Measurements from ENCODE around the gene CHTF8.
A peak's percentile ranks its signal among the peaks of the same experiment; 100 is the strongest.

CHTF8 gene

DNA sequence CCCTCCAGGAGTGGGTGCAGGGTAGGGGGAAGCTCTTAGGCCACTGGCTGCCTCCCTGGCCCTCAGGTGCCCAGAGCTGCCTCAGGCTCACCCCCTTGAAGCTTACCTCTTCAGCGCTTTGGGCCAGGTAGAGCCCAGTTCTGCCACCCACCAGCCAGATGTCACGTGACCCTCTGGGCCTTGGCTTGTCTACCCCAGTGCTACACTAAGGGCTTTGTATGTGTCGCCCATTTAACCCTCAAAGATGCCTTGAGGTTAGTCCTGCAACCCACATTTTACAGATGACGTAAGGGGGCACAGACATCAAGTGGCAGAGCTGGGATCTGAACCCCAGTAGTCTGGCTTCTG is 23.5 kb downstream of the CHTF8 start:
- H3K4me3 ChIP-seq (ENCODE audit: low read depth, low read length), result no peak overlapping the region
- DNase-seq (ENCODE audit: low read depth), result no peak
- TF ChIP-seq MYC (IDR thresholded peaks at IDR 0.05; ENCODE audit: low read depth, low read length) (no peak), MAX (IDR thresholded peaks at IDR 0.05; ENCODE audit: low read depth, low read length) (no peak), CTCF (IDR thresholded peaks at IDR 0.05; ENCODE audit: low read depth, low read length) (no peak), POLR2A (IDR thresholded peaks at IDR 0.05; ENCODE audit: extremely low read depth, insufficient read length) (no peak)

GRCh38 chr16:69108064-69108904 is 24.1 kb downstream of the CHTF8 start:
- TF ChIP-seq MAX (IDR thresholded peaks at IDR 0.05; ENCODE audit: low read depth, low read length), result no peak
- TF ChIP-seq POLR2A (IDR thresholded peaks at IDR 0.05; ENCODE audit: extremely low read depth, insufficient read length), result no peak
- no peak for TF ChIP-seq MYC (IDR thresholded peaks at IDR 0.05; ENCODE audit: low read depth, low read length)
- no peak for DNase-seq (ENCODE audit: low read depth)
- no peak overlapping the region for H3K4me3 ChIP-seq (ENCODE audit: low read depth, low read length)

GRCh38 chr16:69107316-69107962 is 24.9 kb downstream of the CHTF8 start:
- no peak overlapping the region for H3K4me3 ChIP-seq (ENCODE audit: low read depth, low read length)
- TF ChIP-seq MYC (IDR thresholded peaks at IDR 0.05; ENCODE audit: low read depth, low read length), result no peak
- TF ChIP-seq MAX (IDR thresholded peaks at IDR 0.05; ENCODE audit: low read depth, low read length), result no peak
- TF ChIP-seq POLR2A (IDR thresholded peaks at IDR 0.05; ENCODE audit: extremely low read depth, insufficient read length), result no peak
- no peak for TF ChIP-seq CTCF (IDR thresholded peaks at IDR 0.05; ENCODE audit: low read depth, low read length)
- DNase-seq (ENCODE audit: low read depth), result no peak

DNA sequence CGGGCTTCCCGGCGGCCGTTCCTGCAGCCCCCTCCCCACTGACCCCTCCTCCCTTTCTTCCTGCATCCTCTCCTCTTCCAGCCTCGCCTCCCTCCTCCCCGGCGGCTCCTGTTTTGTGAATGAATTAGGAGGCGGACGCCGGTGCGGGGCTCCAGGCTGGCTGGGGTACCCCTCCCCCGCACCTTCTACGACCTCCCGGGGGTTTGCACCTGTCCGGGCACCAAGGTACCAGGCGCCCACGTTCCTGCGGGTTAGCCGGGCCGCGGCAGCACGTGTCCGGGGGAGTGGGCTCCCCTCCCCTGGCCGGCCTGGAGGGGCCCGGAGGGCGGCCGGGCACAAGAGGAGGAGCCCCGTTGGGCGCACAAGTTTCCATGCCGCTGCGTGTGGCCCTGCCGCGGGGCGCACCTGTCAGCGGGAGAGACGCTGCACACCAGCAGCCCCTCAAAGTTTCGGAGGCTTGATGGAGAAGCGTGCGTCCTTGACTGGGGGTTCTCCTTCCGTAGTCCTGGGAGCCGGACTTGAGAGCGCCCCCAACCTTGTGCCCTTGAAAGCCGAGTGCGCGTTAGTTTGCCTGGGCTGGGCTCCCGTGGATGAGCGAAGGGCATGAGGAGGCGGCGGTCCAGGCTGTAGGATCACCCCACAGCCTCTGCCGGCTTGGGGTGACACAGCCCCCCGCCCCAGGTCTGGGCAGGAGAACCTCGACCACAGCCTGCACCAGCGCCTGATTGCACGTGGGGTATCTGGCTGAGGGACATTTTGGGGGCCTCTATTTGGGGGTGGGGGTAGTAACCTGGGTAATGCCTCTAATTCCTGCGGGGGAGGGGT is 25.7 kb downstream of the CHTF8 start:
- TF ChIP-seq POLR2A (IDR thresholded peaks at IDR 0.05; ENCODE audit: extremely low read depth, insufficient read length), result no peak
- no peak for TF ChIP-seq MAX (IDR thresholded peaks at IDR 0.05; ENCODE audit: low read depth, low read length)
- no peak for TF ChIP-seq CTCF (IDR thresholded peaks at IDR 0.05; ENCODE audit: low read depth, low read length)
- no peak for TF ChIP-seq MYC (IDR thresholded peaks at IDR 0.05; ENCODE audit: low read depth, low read length)
- no peak overlapping the region for H3K4me3 ChIP-seq (ENCODE audit: low read depth, low read length)
- DNase-seq (ENCODE audit: low read depth), result no peak

- peak within 1 kb of the TSS; percentile 53 for H3K4me3 ChIP-seq (ENCODE audit: low read depth, low read length)
- TF ChIP-seq MYC (IDR thresholded peaks at IDR 0.05; ENCODE audit: low read depth, low read length) (no peak), CTCF (IDR thresholded peaks at IDR 0.05; ENCODE audit: low read depth, low read length) (peak; percentile 47)
- DNase-seq (ENCODE audit: low read depth), result peak; percentile 81
Measured at GRCh38 chr16:69105501-69106361, 26.7 kb downstream of the CHTF8 start, which contains the start of gene HAS3. HAS3 (plus strand) TSS chr16:69105653; CDS start chr16:69109396, 3,743 bp downstream.

Data from NB4 (cell line).